ENCODE results near the gene SLC9A9. TPM values are rescaled to one million over a fixed set of nuclear protein-coding genes. Genes with fewer than 3 reads are reported as not detected.

SLC9A9 gene
- total RNA-seq, 1 donor from 2014 or later = 3.0 TPM

GRCh38 chr3:143650120-143650519 lies 198.1 kb downstream of the SLC9A9 start:
- no peaks in the 10 kb centered on the region for H3K27me3 ChIP-seq (ENCODE audit: control insufficient read depth, insufficient read depth, low read length)
- H3K36me3 ChIP-seq (ENCODE audit: control insufficient read depth, insufficient read depth, low read length) = no peaks in the 10 kb centered on the region
- TF ChIP-seq, protein P1, sequence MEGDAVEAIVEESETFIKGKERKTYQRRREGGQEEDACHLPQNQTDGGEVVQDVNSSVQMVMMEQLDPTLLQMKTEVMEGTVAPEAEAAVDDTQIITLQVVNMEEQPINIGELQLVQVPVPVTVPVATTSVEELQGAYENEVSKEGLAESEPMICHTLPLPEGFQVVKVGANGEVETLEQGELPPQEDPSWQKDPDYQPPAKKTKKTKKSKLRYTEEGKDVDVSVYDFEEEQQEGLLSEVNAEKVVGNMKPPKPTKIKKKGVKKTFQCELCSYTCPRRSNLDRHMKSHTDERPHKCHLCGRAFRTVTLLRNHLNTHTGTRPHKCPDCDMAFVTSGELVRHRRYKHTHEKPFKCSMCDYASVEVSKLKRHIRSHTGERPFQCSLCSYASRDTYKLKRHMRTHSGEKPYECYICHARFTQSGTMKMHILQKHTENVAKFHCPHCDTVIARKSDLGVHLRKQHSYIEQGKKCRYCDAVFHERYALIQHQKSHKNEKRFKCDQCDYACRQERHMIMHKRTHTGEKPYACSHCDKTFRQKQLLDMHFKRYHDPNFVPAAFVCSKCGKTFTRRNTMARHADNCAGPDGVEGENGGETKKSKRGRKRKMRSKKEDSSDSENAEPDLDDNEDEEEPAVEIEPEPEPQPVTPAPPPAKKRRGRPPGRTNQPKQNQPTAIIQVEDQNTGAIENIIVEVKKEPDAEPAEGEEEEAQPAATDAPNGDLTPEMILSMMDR (IDR thresholded peaks at IDR 0.05; ENCODE audit: insufficient read depth, low read length, poor library complexity, severe bottlenecking) = no peak
- no peak for DNase-seq (ENCODE audit: low read depth)
- no peak overlapping the region for H3K4me3 ChIP-seq (ENCODE audit: low read depth, low read length)

DNA sequence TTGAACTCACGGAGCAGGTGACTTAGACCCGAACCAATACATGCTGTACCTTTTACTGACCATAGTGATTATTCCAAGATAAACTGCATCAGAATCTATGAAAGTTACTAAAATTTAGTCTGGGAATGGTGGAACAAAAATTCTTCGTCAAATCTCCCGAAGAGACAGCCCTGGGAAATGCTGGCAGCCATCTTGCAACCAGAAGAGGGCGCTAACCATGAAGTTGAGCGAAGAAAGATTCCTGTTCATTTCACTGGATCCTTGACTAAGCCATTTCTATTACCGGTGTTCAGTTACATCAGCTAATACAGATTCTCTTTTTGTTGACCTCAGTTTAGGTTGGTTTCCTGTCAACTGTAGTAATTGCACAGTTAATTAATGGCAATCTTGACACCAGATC lies 199.6 kb downstream of the SLC9A9 start:
- no peak for DNase-seq (ENCODE audit: low read depth)
- TF ChIP-seq, protein P1 (IDR thresholded peaks at IDR 0.05; ENCODE audit: insufficient read depth, low read length, poor library complexity, severe bottlenecking) = peak; percentile 46
- no peaks in the 10 kb centered on the region for H3K27me3 ChIP-seq (ENCODE audit: control insufficient read depth, insufficient read depth, low read length)
- no peak overlapping the region for H3K4me3 ChIP-seq (ENCODE audit: low read depth, low read length)
- no peaks in the 10 kb centered on the region for H3K36me3 ChIP-seq (ENCODE audit: control insufficient read depth, insufficient read depth, low read length)

- no peak overlapping the region for H3K4me3 ChIP-seq (ENCODE audit: low read depth, low read length)
- DNase-seq (ENCODE audit: low read depth) = no peak
Measured at GRCh38 chr3:143648218-143648617, 200.1 kb downstream of the SLC9A9 start.

DNA sequence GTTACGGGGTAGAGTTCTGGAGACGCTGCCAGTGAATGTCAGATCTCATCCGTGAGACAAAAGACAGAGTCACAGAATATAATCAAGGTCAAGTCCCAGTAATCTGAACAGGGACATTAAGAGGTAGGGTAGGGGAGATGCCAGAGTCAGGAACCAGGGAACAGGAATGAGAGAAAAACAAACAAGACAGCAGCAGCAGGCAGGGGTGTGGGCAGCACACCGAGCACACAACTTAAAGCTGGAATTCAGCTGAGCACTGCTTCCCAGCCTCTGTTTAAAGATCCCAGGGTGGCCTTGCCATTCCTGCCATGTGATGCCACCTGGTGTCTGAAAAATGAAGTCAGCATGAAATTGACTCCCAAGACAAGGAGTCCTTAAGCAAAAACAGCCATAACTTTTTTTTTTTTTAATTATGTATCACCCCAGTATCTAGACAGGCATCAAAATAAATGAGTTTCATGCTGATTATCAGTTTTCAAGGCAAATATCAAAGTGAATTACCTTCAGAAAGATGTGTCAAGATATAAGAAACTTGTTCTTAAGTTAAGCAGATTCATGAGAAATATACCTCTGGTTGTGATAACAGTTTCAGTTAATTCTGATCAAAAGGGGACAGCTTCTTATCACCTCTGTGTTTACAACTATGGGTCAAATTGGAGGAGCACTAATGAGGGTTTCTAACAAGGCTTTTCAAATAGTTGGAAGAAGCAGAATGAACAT lies 203.7 kb downstream of the SLC9A9 start:
- Histone ChIP-seq H3K27me3 (ENCODE audit: control insufficient read depth, insufficient read depth, low read length) (no peaks in the 10 kb centered on the region), H3K36me3 (ENCODE audit: control insufficient read depth, insufficient read depth, low read length) (no peaks in the 10 kb centered on the region), H3K4me3 (ENCODE audit: low read depth, low read length) (no peak overlapping the region)
- TF ChIP-seq, protein P1 (IDR thresholded peaks at IDR 0.05; ENCODE audit: insufficient read depth, low read length, poor library complexity, severe bottlenecking) = peak; percentile 61
- peak; percentile 53 for DNase-seq (ENCODE audit: low read depth)

More at GRCh38 chr3:143648218-143648617, 200.1 kb downstream of the SLC9A9 start:
- H3K27me3 ChIP-seq (ENCODE audit: control insufficient read depth, insufficient read depth, low read length) = no peaks in the 10 kb centered on the region
- TF ChIP-seq, protein P1 (IDR thresholded peaks at IDR 0.05; ENCODE audit: insufficient read depth, low read length, poor library complexity, severe bottlenecking) = no peak
- no peaks in the 10 kb centered on the region for H3K36me3 ChIP-seq (ENCODE audit: control insufficient read depth, insufficient read depth, low read length)

DNA sequence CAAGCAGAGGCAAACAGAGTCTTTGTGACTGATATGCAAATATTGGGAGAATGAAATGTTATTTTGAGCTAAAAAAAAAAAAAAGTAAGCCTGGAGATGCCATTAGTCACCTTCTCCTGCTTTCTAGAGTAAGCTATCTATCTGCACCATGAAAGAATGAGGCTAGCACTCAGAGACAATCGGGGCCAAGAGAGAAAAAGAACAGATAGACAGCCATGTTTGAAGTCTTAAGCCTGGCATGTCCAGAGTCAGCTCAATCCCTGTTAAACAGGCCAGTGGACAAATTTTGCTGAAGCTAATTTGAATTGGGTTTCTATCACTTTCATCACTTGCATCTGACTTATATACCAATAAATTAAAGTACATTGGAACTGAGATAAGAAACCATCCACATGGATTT lies 204.4 kb downstream of the SLC9A9 start:
- TF ChIP-seq, protein P1 (IDR thresholded peaks at IDR 0.05; ENCODE audit: insufficient read depth, low read length, poor library complexity, severe bottlenecking) = no peak
- no peak overlapping the region for H3K4me3 ChIP-seq (ENCODE audit: low read depth, low read length)
- no peak for DNase-seq (ENCODE audit: low read depth)
- no peaks in the 10 kb centered on the region for H3K36me3 ChIP-seq (ENCODE audit: control insufficient read depth, insufficient read depth, low read length)
- H3K27me3 ChIP-seq (ENCODE audit: control insufficient read depth, insufficient read depth, low read length) = no peaks in the 10 kb centered on the region

- TF ChIP-seq, protein P1 (IDR thresholded peaks at IDR 0.05; ENCODE audit: insufficient read depth, low read length, poor library complexity, severe bottlenecking) = no peak
- no peaks in the 10 kb centered on the region for H3K27me3 ChIP-seq (ENCODE audit: control insufficient read depth, insufficient read depth, low read length)
- H3K36me3 ChIP-seq (ENCODE audit: control insufficient read depth, insufficient read depth, low read length) = no peaks in the 10 kb centered on the region
- no peak for DNase-seq (ENCODE audit: low read depth)
- H3K4me3 ChIP-seq (ENCODE audit: low read depth, low read length) = no peak overlapping the region
Measured at GRCh38 chr3:143640774-143641173, 207.5 kb downstream of the SLC9A9 start.
